GM21529 (cell line): ENCODE results near the gene SMIM30.

ENCODE experiments used
- ATAC-seq: cut with Tn5 transposase; IDR thresholded peaks from one replicate; pipeline ENCODE4 v1.9.1; 2021; ENCODE audit not compliant: unreplicated experiment

Gene SMIM30

GRCh38 chr7:113109718-113110117 is 8.6 kb downstream of the SMIM30 start:
- no peak for ATAC-seq

- no peak for ATAC-seq
These were observed 18.2 kb downstream of the SMIM30 start for GRCh38 chr7:113100121-113100603.

GRCh38 chr7:113099284-113099919 is 19.0 kb downstream of the SMIM30 start:
- no peak for ATAC-seq

- no peak for ATAC-seq
These were observed 23.7 kb downstream of the SMIM30 start for GRCh38 chr7:113094517-113095249.

GRCh38 chr7:113093561-113093960 is 24.8 kb downstream of the SMIM30 start:
- ATAC-seq = no peak

- no peak for ATAC-seq
These were observed 25.6 kb downstream of the SMIM30 start for GRCh38 chr7:113092762-113093161.

GRCh38 chr7:113087071-113087998 is 31.0 kb downstream of the SMIM30 start:
- no peak for ATAC-seq

- ATAC-seq = peak; percentile 62
These were observed 31.9 kb downstream of the SMIM30 start, which contains the start of gene GPR85 for GRCh38 chr7:113086431-113086888. GPR85 (minus strand) TSS chr7:113086827; CDS start chr7:113084721, 2,106 bp downstream.

- peak; percentile 9 for ATAC-seq
These were observed 32.5 kb downstream of the SMIM30 start for GRCh38 chr7:113085781-113086390.

GRCh38 chr7:113084496-113085172 is 33.7 kb downstream of the SMIM30 start:
- ATAC-seq = no peak

- no peak for ATAC-seq
These were observed 34.4 kb downstream of the SMIM30 start for GRCh38 chr7:113083816-113084495.

- ATAC-seq = peak; percentile 55
These were observed 35.1 kb downstream of the SMIM30 start for GRCh38 chr7:113083132-113083815.

GRCh38 chr7:113078331-113078730 is 40.0 kb downstream of the SMIM30 start:
- no peak for ATAC-seq

- ATAC-seq = no peak
These were observed 41.7 kb downstream of the SMIM30 start for GRCh38 chr7:113076703-113077102.

GRCh38 chr7:113071465-113071864 is 46.9 kb downstream of the SMIM30 start:
- peak; percentile 73 for ATAC-seq
